Tibial nerve (tissue), 4 donors: ENCODE data around the gene RAPSN. TPM values are rescaled to one million over a fixed set of nuclear protein-coding genes. Genes with fewer than 3 reads are reported as not detected.

Source experiments
- DNase-seq, 2 donors: peaks; one replicate each; pipeline ENCODE4 v3.0.0-alpha.2; 2019; ENCODE audit warnings: low spot score in 2 of 2
- H3K27ac ChIP-seq, 4 donors: fragments of 200-600 bp; sonication (generic) in 3 of 4; one replicate each; pipeline ENCODE4 v1.5.1; 2017 to 2019; ENCODE audit warnings: mild to moderate bottlenecking in 1 of 4
- H3K27me3 ChIP-seq, 2 donors: fragments of 200-600 bp; sonication (generic) in 1 of 2; one replicate each; pipeline versions ENCODE4 v1.5.1 to v1.6.0; 2017 to 2019
- H3K36me3 ChIP-seq, 3 donors: fragments of 200-600 bp; sonication (generic); one replicate each; pipeline ENCODE4 v1.5.1; 2018 to 2019
- H3K4me1 ChIP-seq, 4 donors: fragments of 200-600 bp; sonication (generic) in 3 of 4; one replicate each; pipeline ENCODE4 v1.5.1; 2017 to 2019
- H3K4me3 ChIP-seq, 4 donors: fragments of 200-600 bp; sonication (generic) in 3 of 4; one replicate each; pipeline ENCODE4 v1.5.1; 2017 to 2019; ENCODE audit warnings: mild to moderate bottlenecking in 1 of 4, moderate library complexity in 1 of 4
- H3K9me3 ChIP-seq, 4 donors: fragments of 200-600 bp; sonication (generic) in 3 of 4; one replicate each; pipeline ENCODE4 v1.5.1; 2017 to 2019
- CTCF ChIP-seq, 5 experiments: fragments of 200-600 bp in 3 of 5; fragments of 450-650 bp in 2 of 5; sonication (generic) in 3 of 5; IDR thresholded peaks; one replicate each; pipeline ENCODE4 v1.5.1; 2016 to 2019; ENCODE audit warnings: antibody characterized with exemption in 5 of 5, mild to moderate bottlenecking in 3 of 5, moderate library complexity in 2 of 5
- EP300 ChIP-seq, 2 donors: sonication (generic); formaldehyde crosslinking; IDR thresholded peaks; one replicate each; pipeline ENCODE4 v1.6.1; 2017; ENCODE audit warnings: antibody characterized with exemption in 2 of 2, mild to moderate bottlenecking in 1 of 2
- POLR2A ChIP-seq, 2 donors: fragments of 450-650 bp; IDR thresholded peaks; one replicate each; pipeline ENCODE4 v1.6.1; 2017; ENCODE audit warnings: antibody characterized with exemption in 2 of 2, mild to moderate bottlenecking in 2 of 2, moderate library complexity in 2 of 2
- WGBS, 2 donors: methylation state at CpG; one replicate each; pipeline ENCODE4 v1.1.5; 2018; 5-methylcytosine and 5-hydroxymethylcytosine counted together
- total RNA-seq, 4 donors: library from RNA; depleted of rRNA; stranded (reverse); fragments of >200 nt; gene quantifications; one replicate each; pipeline ENCODE4 v1.1.0, GENCODE V29; 2016

The RAPSN gene
- total RNA-seq, 4 donors from 2014 or later = 2.2 to 6.7 (median 2.7) TPM

GRCh38 chr11:47398011-47398410 is 50.9 kb downstream of the RAPSN start:
- Histone ChIP-seq H3K4me3 (no peak overlapping the region), H3K9me3 (no peaks in the 10 kb centered on the region), H3K27me3 (no peaks in the 10 kb centered on the region), H3K4me1 (peaks cover 3 to 32% (median 16%) of the 10 kb centered on the region in 4 donors), H3K36me3 (no peaks in the 10 kb centered on the region), H3K27ac (no peak overlapping the region)
- WGBS, 2 donors = 79 to 87% methylated on average over 3 of the region's 3 CpGs
- no peak for TF ChIP-seq EP300 (IDR thresholded peaks at IDR 0.05)
- no peak for TF ChIP-seq POLR2A (IDR thresholded peaks at IDR 0.05)
- TF ChIP-seq CTCF (IDR thresholded peaks at IDR 0.05) = no peak
- no peak for DNase-seq

GRCh38 chr11:47396049-47396320 is 53.0 kb downstream of the RAPSN start:
- WGBS, 2 donors = 92% methylated on average over 3 of the region's 3 CpGs
- no peaks in the 10 kb centered on the region for H3K27me3 ChIP-seq
- H3K27ac ChIP-seq = peak overlapping the region in 3 of 4 donors; percentile 80 to 89 (median 87)
- H3K4me3 ChIP-seq = no peak overlapping the region
- no peak for DNase-seq
- no peak for TF ChIP-seq EP300 (IDR thresholded peaks at IDR 0.05)
- TF ChIP-seq POLR2A (IDR thresholded peaks at IDR 0.05) = no peak
- TF ChIP-seq CTCF (IDR thresholded peaks at IDR 0.05) = no peak
- peaks cover 3 to 29% (median 13%) of the 10 kb centered on the region in 4 donors for H3K4me1 ChIP-seq
- H3K9me3 ChIP-seq = no peaks in the 10 kb centered on the region
- H3K36me3 ChIP-seq = no peaks in the 10 kb centered on the region

GRCh38 chr11:47395223-47396048 is 53.5 kb downstream of the RAPSN start:
- H3K9me3 ChIP-seq = no peaks in the 10 kb centered on the region
- TF ChIP-seq CTCF (IDR thresholded peaks at IDR 0.05) (no peak), POLR2A (IDR thresholded peaks at IDR 0.05) (no peak), EP300 (IDR thresholded peaks at IDR 0.05) (no peak)
- H3K4me1 ChIP-seq = peaks cover 0 to 24% (median 7%) of the 10 kb centered on the region in 4 donors
- peak overlapping the region; percentile 61 to 89 (median 84) for H3K27ac ChIP-seq
- no peak for DNase-seq
- H3K4me3 ChIP-seq = peak overlapping the region in 2 of 4 donors; percentile 20 to 28
- 74 to 85% methylated on average over 20 to 25 of the region's 25 CpGs for WGBS, 2 donors
- H3K36me3 ChIP-seq = no peaks in the 10 kb centered on the region
- no peaks in the 10 kb centered on the region for H3K27me3 ChIP-seq

GRCh38 chr11:47394322-47395222 is 54.4 kb downstream of the RAPSN start:
- peak in 1 of 2 donors; percentile 63 for TF ChIP-seq EP300 (IDR thresholded peaks at IDR 0.05)
- TF ChIP-seq CTCF (IDR thresholded peaks at IDR 0.05) = no peak
- peak in 1 of 2 donors; percentile 28 for TF ChIP-seq POLR2A (IDR thresholded peaks at IDR 0.05)
- Histone ChIP-seq H3K27ac (peak overlapping the region; percentile 61 to 89 (median 84)), H3K4me1 (peaks cover 0 to 23% (median 2%) of the 10 kb centered on the region in 4 donors), H3K36me3 (no peaks in the 10 kb centered on the region), H3K4me3 (peak overlapping the region in 2 of 4 donors; percentile 20 to 28), H3K9me3 (no peaks in the 10 kb centered on the region), H3K27me3 (no peaks in the 10 kb centered on the region)
- WGBS, 2 donors = 66 to 75% methylated on average over 21 to 38 of the region's 39 CpGs
- DNase-seq = no peak

GRCh38 chr11:47394050-47394321 is 55.0 kb downstream of the RAPSN start:
- Histone ChIP-seq H3K4me3 (peak overlapping the region in 1 of 4 donors; percentile 28), H3K27me3 (no peaks in the 10 kb centered on the region), H3K4me1 (peaks cover 0 to 23% (median 0%) of the 10 kb centered on the region in 4 donors), H3K36me3 (no peaks in the 10 kb centered on the region), H3K9me3 (no peaks in the 10 kb centered on the region), H3K27ac (peak overlapping the region in 3 of 4 donors; percentile 80 to 89 (median 87))
- DNase-seq = no peak
- 86 to 97% methylated on average over 6 to 9 of the region's 9 CpGs for WGBS, 2 donors
- TF ChIP-seq POLR2A (IDR thresholded peaks at IDR 0.05) = no peak
- TF ChIP-seq EP300 (IDR thresholded peaks at IDR 0.05) = no peak
